Measurements from ENCODE around the gene SLMAP. TPM values are rescaled to one million over a fixed set of nuclear protein-coding genes. Genes with fewer than 3 reads are reported as not detected.
"Not testable (repeated sequence)": the region's sequence is repeated elsewhere in the genome, so short reads cannot be mapped to it uniquely, and the experiment has no call there.

SLMAP gene
- total and polyA plus RNA-seq, 5 experiments from 2014 or later, result 19.6 to 70.6 (median 24.5) TPM

GRCh38 chr3:57805266-57805665 is 49.2 kb downstream of the SLMAP start:
- no peaks in the 10 kb centered on the region for H3K27me3 Mint-ChIP-seq
- peak overlapping the region in 5 of 10 donors; percentile 31 to 91 (median 65) for H3K27ac Mint-ChIP-seq
- POLR2A ChIA-PET, result no interaction called here
- H3K4me3 Mint-ChIP-seq, result peak overlapping the region in 4 of 10 donors; percentile 26 to 48 (median 37)
- H3K4me1 Mint-ChIP-seq, result peaks cover 40 to 87% (median 76%) of the 10 kb centered on the region in 4 donors
- H3K36me3 Mint-ChIP-seq, result peaks cover 0 to 4% (median 2%) of the 10 kb centered on the region in 3 donors
- no peak for DNase-seq
- ATAC-seq, result no peak
- H3K9me3 Mint-ChIP-seq, result no peaks in the 10 kb centered on the region

GRCh38 chr3:57805674-57806073 is 49.6 kb downstream of the SLMAP start:
- H3K27ac Mint-ChIP-seq, result peak overlapping the region in 4 of 10 donors; percentile 31 to 91 (median 52)
- DNase-seq, result no peak
- H3K9me3 Mint-ChIP-seq, result no peaks in the 10 kb centered on the region
- peak overlapping the region in 2 of 10 donors; percentile 1 to 8 for H3K4me3 Mint-ChIP-seq
- peaks cover 0 to 4% (median 4%) of the 10 kb centered on the region in 3 donors for H3K36me3 Mint-ChIP-seq
- no peak for ATAC-seq
- H3K4me1 Mint-ChIP-seq, result peaks cover 38 to 85% (median 77%) of the 10 kb centered on the region in 4 donors
- POLR2A ChIA-PET, result no interaction called here
- no peaks in the 10 kb centered on the region for H3K27me3 Mint-ChIP-seq

GRCh38 chr3:57806195-57806594 is 50.1 kb downstream of the SLMAP start:
- Mint-ChIP-seq H3K4me1 (peaks cover 36 to 82% (median 76%) of the 10 kb centered on the region in 4 donors), H3K27ac (peak overlapping the region in 2 of 10 donors; percentile 38 to 91), H3K4me3 (peak overlapping the region in 3 of 10 donors; percentile 8 to 33 (median 10))
- DNase-seq, H3K27me3 Mint-ChIP-seq, H3K9me3 Mint-ChIP-seq, ATAC-seq, POLR2A ChIA-PET, H3K36me3 Mint-ChIP-seq: not testable (repeated sequence)

GRCh38 chr3:57808961-57809608 is 53.0 kb downstream of the SLMAP start:
- Mint-ChIP-seq H3K36me3 (peaks cover 8 to 10% (median 9%) of the 10 kb centered on the region in 3 donors), H3K27ac (peak overlapping the region in 2 of 10 donors; percentile 8 to 24), H3K27me3 (no peaks in the 10 kb centered on the region), H3K4me1 (peaks cover 31 to 68% (median 59%) of the 10 kb centered on the region in 4 donors), H3K4me3 (no peak overlapping the region), H3K9me3 (peaks cover 0 to 10% (median 3%) of the 10 kb centered on the region in 9 donors)
- DNase-seq (no peak), ATAC-seq (no peak)
- POLR2A ChIA-PET, result no interaction called here

- H3K27ac Mint-ChIP-seq, result no peak overlapping the region
- POLR2A ChIA-PET, result no interaction called here
- ATAC-seq, result no peak
- DNase-seq, result no peak
- H3K36me3 Mint-ChIP-seq, result peaks cover 8 to 10% (median 9%) of the 10 kb centered on the region in 3 donors
- peaks cover 0 to 10% (median 3%) of the 10 kb centered on the region in 9 donors for H3K9me3 Mint-ChIP-seq
- H3K27me3 Mint-ChIP-seq, result no peaks in the 10 kb centered on the region
- H3K4me3 Mint-ChIP-seq, result no peak overlapping the region
- peaks cover 32 to 68% (median 61%) of the 10 kb centered on the region in 4 donors for H3K4me1 Mint-ChIP-seq
Observed at GRCh38 chr3:57809609-57809968, 53.5 kb downstream of the SLMAP start.

GRCh38 chr3:57810048-57810447 is 53.9 kb downstream of the SLMAP start:
- Mint-ChIP-seq H3K27ac (no peak overlapping the region), H3K4me3 (no peak overlapping the region), H3K27me3 (no peaks in the 10 kb centered on the region), H3K36me3 (peaks cover 8 to 10% (median 9%) of the 10 kb centered on the region in 3 donors), H3K9me3 (peaks cover 0 to 10% (median 3%) of the 10 kb centered on the region in 9 donors), H3K4me1 (peaks cover 29 to 68% (median 62%) of the 10 kb centered on the region in 4 donors)
- ATAC-seq (no peak), DNase-seq (no peak)
- POLR2A ChIA-PET, result no interaction called here

- H3K9me3 Mint-ChIP-seq, result peaks cover 0 to 10% (median 3%) of the 10 kb centered on the region in 9 donors
- no peak for ATAC-seq
- POLR2A ChIA-PET, result no interaction called here
Observed at GRCh38 chr3:57810471-57811137, 54.5 kb downstream of the SLMAP start.

GRCh38 chr3:57815036-57815435 is 58.9 kb downstream of the SLMAP start:
- peaks cover 21 to 47% (median 43%) of the 10 kb centered on the region in 4 donors for H3K4me1 Mint-ChIP-seq
- POLR2A ChIA-PET, result interaction anchor here (0.5 to 1.4 kb wide), 2 partner anchors 20 to 59 kb away, joined by 5 read pairs; partner anchors contain the start of gene SLMAP
- no peaks in the 10 kb centered on the region for H3K27me3 Mint-ChIP-seq
- peak overlapping the region in 9 of 10 donors; percentile 32 to 87 (median 73) for H3K27ac Mint-ChIP-seq
- DNase-seq, result peak in 7 of 10 donors; percentile 18 to 40 (median 25)
- peaks cover 5 to 9% (median 8%) of the 10 kb centered on the region in 3 donors for H3K36me3 Mint-ChIP-seq
- peak; percentile 91 to 94 for ATAC-seq
- peaks cover 0 to 10% (median 3%) of the 10 kb centered on the region in 9 donors for H3K9me3 Mint-ChIP-seq
- peak overlapping the region in 9 of 10 donors; percentile 22 to 70 (median 61) for H3K4me3 Mint-ChIP-seq

More at GRCh38 chr3:57810471-57811137, 54.5 kb downstream of the SLMAP start:
- peak overlapping the region in 1 of 10 donors; percentile 5 for H3K27ac Mint-ChIP-seq
- H3K36me3 Mint-ChIP-seq, result peaks cover 8 to 10% (median 9%) of the 10 kb centered on the region in 3 donors
- no peak overlapping the region for H3K4me3 Mint-ChIP-seq
- H3K4me1 Mint-ChIP-seq, result peaks cover 29 to 68% (median 60%) of the 10 kb centered on the region in 4 donors
- DNase-seq, result no peak
- H3K27me3 Mint-ChIP-seq, result no peaks in the 10 kb centered on the region

- Mint-ChIP-seq H3K4me3 (peak overlapping the region in 5 of 10 donors; percentile 1 to 37 (median 17)), H3K27ac (peak overlapping the region in 5 of 10 donors; percentile 1 to 64 (median 15)), H3K9me3 (peaks cover 0 to 8% (median 3%) of the 10 kb centered on the region in 9 donors), H3K4me1 (peaks cover 18 to 46% (median 35%) of the 10 kb centered on the region in 4 donors), H3K36me3 (peaks cover 4 to 7% (median 5%) of the 10 kb centered on the region in 3 donors), H3K27me3 (no peaks in the 10 kb centered on the region)
- POLR2A ChIA-PET, result no interaction called here
- ATAC-seq, result no peak
- DNase-seq, result no peak
Observed at GRCh38 chr3:57816471-57817095, 60.5 kb downstream of the SLMAP start.

GRCh38 chr3:57818772-57819171 is 62.7 kb downstream of the SLMAP start:
- H3K36me3 Mint-ChIP-seq, result peaks cover 0 to 4% (median 2%) of the 10 kb centered on the region in 3 donors
- no peak for ATAC-seq
- POLR2A ChIA-PET, result no interaction called here
- H3K27me3 Mint-ChIP-seq, result no peaks in the 10 kb centered on the region
- H3K9me3 Mint-ChIP-seq, result no peaks in the 10 kb centered on the region
- H3K4me1 Mint-ChIP-seq, result peaks cover 24 to 48% (median 41%) of the 10 kb centered on the region in 4 donors
- no peak for DNase-seq
- H3K27ac Mint-ChIP-seq, result no peak overlapping the region
- H3K4me3 Mint-ChIP-seq, result no peak overlapping the region

GRCh38 chr3:57820479-57820878 is 64.4 kb downstream of the SLMAP start:
- Mint-ChIP-seq H3K4me3 (no peak overlapping the region), H3K27me3 (no peaks in the 10 kb centered on the region), H3K36me3 (peaks cover 0 to 4% (median 2%) of the 10 kb centered on the region in 3 donors), H3K4me1 (peaks cover 23 to 43% (median 33%) of the 10 kb centered on the region in 4 donors), H3K27ac (no peak overlapping the region), H3K9me3 (no peaks in the 10 kb centered on the region)
- POLR2A ChIA-PET, result no interaction called here
- ATAC-seq (no peak), DNase-seq (no peak)

GRCh38 chr3:57821765-57822164 is 65.7 kb downstream of the SLMAP start:
- Mint-ChIP-seq H3K27ac (peak overlapping the region in 2 of 10 donors; percentile 3 to 14), H3K9me3 (no peaks in the 10 kb centered on the region), H3K27me3 (no peaks in the 10 kb centered on the region), H3K36me3 (peaks cover 0 to 4% (median 2%) of the 10 kb centered on the region in 3 donors), H3K4me1 (peaks cover 21 to 42% (median 31%) of the 10 kb centered on the region in 4 donors), H3K4me3 (no peak overlapping the region)
- POLR2A ChIA-PET, result interaction anchor here (0.6 kb wide), 1 partner anchor 209 kb away, joined by 3 read pairs; no protein-coding TSS in a partner anchor
- DNase-seq, result no peak
- ATAC-seq, result no peak
